Measurements from ENCODE around the gene CNDP2.

DNA sequence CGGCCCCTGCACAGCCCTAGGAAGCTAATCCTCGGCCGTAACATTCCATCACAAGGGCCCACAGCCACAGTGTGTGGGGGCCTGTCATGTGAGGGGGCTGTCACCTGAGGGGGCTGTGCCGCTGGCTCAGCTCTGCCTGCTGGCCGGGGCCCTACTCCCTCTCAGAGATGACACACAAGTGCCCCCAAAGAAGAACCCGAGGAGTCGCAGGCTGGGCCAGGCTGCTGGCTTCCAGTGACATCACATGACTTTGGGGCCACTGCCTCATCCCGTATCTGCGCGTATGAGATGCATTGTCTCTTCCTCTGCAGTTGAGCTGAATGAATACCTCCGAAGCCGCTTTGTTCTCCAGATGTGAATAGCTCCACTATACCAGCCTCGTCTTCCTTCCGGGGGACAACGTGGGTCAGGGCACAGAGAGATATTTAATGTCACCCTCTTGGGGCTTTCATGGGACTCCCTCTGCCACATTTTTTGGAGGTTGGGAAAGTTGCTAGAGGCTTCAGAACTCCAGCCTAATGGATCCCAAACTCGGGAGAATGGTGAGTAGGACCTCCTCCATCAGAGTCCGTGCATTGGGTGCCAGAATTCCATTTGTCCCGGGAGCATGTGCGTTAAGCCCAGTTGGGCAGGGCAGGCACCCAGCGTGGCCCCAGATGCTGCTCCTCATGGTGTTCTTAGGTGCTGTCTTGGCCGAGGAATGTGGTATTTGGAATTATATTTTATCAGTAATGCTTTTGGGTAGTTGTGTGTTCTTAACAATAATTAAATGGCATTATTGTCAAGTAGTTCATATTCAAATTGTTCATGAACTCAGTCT, 38.2 kb downstream of the CNDP2 start, which contains the start of gene CNDP1:
- TF ChIP-seq, protein P1, sequence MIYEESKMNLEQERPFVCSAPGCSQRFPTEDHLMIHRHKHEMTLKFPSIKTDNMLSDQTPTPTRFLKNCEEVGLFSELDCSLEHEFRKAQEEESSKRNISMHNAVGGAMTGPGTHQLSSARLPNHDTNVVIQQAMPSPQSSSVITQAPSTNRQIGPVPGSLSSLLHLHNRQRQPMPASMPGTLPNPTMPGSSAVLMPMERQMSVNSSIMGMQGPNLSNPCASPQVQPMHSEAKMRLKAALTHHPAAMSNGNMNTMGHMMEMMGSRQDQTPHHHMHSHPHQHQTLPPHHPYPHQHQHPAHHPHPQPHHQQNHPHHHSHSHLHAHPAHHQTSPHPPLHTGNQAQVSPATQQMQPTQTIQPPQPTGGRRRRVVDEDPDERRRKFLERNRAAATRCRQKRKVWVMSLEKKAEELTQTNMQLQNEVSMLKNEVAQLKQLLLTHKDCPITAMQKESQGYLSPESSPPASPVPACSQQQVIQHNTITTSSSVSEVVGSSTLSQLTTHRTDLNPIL (CRISPR knock-in tag; IDR thresholded peaks at IDR 0.05; ENCODE audit: low read depth), result no peak
- TF ChIP-seq, protein P2, sequence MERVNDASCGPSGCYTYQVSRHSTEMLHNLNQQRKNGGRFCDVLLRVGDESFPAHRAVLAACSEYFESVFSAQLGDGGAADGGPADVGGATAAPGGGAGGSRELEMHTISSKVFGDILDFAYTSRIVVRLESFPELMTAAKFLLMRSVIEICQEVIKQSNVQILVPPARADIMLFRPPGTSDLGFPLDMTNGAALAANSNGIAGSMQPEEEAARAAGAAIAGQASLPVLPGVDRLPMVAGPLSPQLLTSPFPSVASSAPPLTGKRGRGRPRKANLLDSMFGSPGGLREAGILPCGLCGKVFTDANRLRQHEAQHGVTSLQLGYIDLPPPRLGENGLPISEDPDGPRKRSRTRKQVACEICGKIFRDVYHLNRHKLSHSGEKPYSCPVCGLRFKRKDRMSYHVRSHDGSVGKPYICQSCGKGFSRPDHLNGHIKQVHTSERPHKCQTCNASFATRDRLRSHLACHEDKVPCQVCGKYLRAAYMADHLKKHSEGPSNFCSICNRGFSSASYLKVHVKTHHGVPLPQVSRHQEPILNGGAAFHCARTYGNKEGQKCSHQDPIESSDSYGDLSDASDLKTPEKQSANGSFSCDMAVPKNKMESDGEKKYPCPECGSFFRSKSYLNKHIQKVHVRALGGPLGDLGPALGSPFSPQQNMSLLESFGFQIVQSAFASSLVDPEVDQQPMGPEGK (CRISPR knock-in tag; IDR thresholded peaks at IDR 0.05; ENCODE audit: borderline replicate concordance), result no peak
- TF ChIP-seq TOX (CRISPR knock-in tag; IDR thresholded peaks at IDR 0.05; ENCODE audit: borderline replicate concordance) (no peak), ZC3H10 (CRISPR knock-in tag; IDR thresholded peaks at IDR 0.05) (no peak), TCF4 (CRISPR knock-in tag; IDR thresholded peaks at IDR 0.05; ENCODE audit: borderline replicate concordance) (no peak), ZNF70 (CRISPR knock-in tag; IDR thresholded peaks at IDR 0.05) (no peak), ZFP30 (CRISPR knock-in tag; IDR thresholded peaks at IDR 0.05) (no peak), ARNTL (CRISPR knock-in tag; IDR thresholded peaks at IDR 0.05; ENCODE audit: borderline replicate concordance, low read depth) (no peak), ZFP3 (CRISPR knock-in tag; IDR thresholded peaks at IDR 0.05) (no peak), BACH2 (CRISPR knock-in tag; IDR thresholded peaks at IDR 0.05; ENCODE audit: borderline replicate concordance) (no peak), RARB (CRISPR knock-in tag; IDR thresholded peaks at IDR 0.05) (no peak), GLIS3 (CRISPR knock-in tag; IDR thresholded peaks at IDR 0.05) (no peak)
- TF ChIP-seq, protein P3, sequence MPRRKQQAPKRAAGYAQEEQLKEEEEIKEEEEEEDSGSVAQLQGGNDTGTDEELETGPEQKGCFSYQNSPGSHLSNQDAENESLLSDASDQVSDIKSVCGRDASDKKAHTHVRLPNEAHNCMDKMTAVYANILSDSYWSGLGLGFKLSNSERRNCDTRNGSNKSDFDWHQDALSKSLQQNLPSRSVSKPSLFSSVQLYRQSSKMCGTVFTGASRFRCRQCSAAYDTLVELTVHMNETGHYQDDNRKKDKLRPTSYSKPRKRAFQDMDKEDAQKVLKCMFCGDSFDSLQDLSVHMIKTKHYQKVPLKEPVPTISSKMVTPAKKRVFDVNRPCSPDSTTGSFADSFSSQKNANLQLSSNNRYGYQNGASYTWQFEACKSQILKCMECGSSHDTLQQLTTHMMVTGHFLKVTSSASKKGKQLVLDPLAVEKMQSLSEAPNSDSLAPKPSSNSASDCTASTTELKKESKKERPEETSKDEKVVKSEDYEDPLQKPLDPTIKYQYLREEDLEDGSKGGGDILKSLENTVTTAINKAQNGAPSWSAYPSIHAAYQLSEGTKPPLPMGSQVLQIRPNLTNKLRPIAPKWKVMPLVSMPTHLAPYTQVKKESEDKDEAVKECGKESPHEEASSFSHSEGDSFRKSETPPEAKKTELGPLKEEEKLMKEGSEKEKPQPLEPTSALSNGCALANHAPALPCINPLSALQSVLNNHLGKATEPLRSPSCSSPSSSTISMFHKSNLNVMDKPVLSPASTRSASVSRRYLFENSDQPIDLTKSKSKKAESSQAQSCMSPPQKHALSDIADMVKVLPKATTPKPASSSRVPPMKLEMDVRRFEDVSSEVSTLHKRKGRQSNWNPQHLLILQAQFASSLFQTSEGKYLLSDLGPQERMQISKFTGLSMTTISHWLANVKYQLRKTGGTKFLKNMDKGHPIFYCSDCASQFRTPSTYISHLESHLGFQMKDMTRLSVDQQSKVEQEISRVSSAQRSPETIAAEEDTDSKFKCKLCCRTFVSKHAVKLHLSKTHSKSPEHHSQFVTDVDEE (CRISPR knock-in tag; IDR thresholded peaks at IDR 0.05), result no peak

All from SK-N-SH treated with all-trans-retinoic acid at 6 μM for 48 hours (cell line).